RPMI8226 (cell line): ENCODE results near the gene S100A1.
"Not testable (repeated sequence)": the region's sequence is repeated elsewhere in the genome, so short reads cannot be mapped to it uniquely, and the experiment has no call there.

Experiments used
- DNase-seq: peaks from one replicate; pipeline ENCODE4 v3.0.0-alpha.2; 2015

S100A1 gene

GRCh38 chr1:153658400-153659174, 30.4 kb downstream of the S100A1 start, which contains the start of gene SNAPIN:
Gene SNAPIN, plus strand, starts transcription at chr1:153658703. Its CDS starts 41 bp downstream, at chr1:153658744.
- DNase-seq, result peak; percentile 97

GRCh38 chr1:153659175-153659534, 30.9 kb downstream of the S100A1 start:
- no peak for DNase-seq

GRCh38 chr1:153659656-153660055, 31.4 kb downstream of the S100A1 start:
- DNase-seq, result no peak

- DNase-seq, result no peak
Observed at GRCh38 chr1:153661111-153661708, 33.0 kb downstream of the S100A1 start.

DNA sequence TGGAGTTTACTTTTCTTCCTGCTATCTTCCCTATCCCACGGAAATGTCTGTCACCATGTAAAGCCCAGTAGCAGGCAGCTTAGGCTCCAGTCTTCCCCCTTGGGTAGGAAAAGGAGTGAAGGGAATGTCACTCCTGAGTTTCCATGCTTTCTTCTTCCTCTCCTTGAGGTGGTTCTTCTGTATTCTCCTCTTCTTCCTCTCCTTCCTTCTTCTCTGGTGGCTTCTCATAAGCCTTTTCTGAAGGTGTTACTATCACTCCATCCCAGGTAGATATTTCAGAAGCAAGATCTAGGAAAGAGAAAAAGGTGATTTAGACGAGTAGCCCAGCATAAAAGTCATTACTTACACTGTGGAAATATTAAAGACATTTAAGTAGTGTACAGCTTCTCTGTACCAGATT, 34.0 kb downstream of the S100A1 start:
- no peak for DNase-seq

DNA sequence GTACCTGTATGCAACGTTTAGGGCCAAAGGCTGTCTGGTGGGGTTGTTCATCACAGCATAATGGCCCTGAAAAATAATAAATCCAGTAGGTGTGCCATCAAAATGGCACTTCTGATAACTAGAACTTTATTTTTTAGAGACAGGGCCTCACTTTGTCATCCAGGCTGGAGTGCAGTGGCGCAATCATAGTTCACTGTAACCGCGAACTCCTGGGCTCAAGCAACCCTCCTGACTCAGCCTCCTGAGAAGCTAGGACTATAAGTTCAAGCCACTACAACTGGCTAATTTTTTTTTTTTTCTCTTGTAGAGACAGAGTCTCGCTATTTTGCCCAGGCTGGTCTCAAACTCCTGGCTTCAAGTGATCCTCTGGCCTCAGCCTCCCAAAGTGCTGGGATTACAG, 35.0 kb downstream of the S100A1 start:
- DNase-seq, result no peak

- no peak for DNase-seq
Observed at GRCh38 chr1:153667439-153667838, 39.2 kb downstream of the S100A1 start.

DNA sequence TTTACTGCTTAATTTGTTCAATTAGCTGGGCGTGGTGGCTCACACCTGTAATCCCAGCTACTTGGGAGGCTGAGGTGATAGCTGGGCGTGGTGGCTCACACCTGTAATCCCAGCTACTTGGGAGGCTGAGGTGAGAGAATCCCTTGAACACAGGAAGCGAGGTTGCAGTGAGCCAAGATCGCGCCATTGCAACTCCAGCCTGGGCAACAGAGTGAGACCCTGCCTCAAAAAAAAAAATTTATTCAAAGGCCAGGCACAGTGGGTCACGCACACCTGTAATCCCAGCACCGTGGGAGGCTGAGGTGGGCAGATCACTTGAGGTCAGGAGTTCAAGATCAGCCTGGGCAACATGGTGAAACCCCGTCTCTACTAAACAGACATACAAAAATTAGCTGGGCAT, 40.4 kb downstream of the S100A1 start:
- DNase-seq, result not testable (repeated sequence)

DNA sequence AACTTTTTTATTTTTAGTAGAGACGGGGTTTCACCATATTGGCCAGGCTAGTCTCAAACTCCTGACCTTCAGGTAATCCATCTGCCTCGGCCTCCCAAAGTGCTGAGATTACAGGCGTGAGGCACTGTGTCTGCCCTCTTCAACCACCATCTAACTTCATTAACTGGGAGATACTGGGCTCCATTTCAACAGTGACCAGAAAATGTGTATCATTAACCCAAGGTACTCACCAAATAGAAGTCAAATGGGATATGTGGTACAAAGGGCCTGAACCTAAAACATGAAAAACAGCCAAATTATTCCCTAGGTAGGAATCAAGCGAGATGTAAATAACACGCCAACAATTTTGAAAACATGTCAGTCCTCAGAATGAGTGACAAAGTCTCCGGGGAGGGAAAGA, 41.4 kb downstream of the S100A1 start:
- no peak for DNase-seq

- DNase-seq, result no peak
Observed at GRCh38 chr1:153670257-153670858, 42.1 kb downstream of the S100A1 start.

- peak; percentile 99 for DNase-seq
Observed at GRCh38 chr1:153670859-153671627, 42.8 kb downstream of the S100A1 start, which contains the start of gene ILF2. Gene ILF2, minus strand, starts transcription at chr1:153670993. Its CDS starts 71 bp downstream, at chr1:153670922.

- peak; percentile 60 for DNase-seq
Observed at GRCh38 chr1:153671628-153672353, 43.6 kb downstream of the S100A1 start.

GRCh38 chr1:153673511-153673910, 45.3 kb downstream of the S100A1 start:
- no peak for DNase-seq

- peak; percentile 65 for DNase-seq
Observed at GRCh38 chr1:153677718-153678518, 49.7 kb downstream of the S100A1 start.

DNA sequence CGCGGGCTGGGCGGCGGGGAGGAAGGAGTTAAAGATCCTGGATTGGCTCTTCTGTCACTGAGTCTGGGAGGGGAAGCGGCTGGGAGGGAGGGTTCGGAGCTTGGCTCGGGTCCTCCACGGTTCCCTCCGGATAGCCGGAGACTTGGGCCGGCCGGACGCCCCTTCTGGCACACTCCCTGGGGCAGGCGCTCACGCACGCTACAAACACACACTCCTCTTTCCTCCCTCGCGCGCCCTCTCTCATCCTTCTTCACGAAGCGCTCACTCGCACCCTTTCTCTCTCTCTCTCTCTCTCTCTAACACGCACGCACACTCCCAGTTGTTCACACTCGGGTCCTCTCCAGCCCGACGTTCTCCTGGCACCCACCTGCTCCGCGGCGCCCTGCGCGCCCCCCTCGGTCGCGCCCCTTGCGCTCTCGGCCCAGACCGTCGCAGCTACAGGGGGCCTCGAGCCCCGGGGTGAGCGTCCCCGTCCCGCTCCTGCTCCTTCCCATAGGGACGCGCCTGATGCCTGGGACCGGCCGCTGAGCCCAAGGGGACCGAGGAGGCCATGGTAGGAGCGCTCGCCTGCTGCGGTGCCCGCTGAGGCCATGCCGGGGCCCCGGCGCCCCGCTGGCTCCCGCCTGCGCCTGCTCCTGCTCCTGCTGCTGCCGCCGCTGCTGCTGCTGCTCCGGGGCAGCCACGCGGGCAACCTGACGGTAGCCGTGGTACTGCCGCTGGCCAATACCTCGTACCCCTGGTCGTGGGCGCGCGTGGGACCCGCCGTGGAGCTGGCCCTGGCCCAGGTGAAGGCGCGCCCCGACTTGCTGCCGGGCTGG, 50.5 kb downstream of the S100A1 start, which contains the start of gene NPR1:
Gene NPR1, plus strand, starts transcription at position 170 of the 818 bp plus-strand sequence. Its CDS starts 421 bp downstream, at position 591.
- DNase-seq, result peak; percentile 55

DNA sequence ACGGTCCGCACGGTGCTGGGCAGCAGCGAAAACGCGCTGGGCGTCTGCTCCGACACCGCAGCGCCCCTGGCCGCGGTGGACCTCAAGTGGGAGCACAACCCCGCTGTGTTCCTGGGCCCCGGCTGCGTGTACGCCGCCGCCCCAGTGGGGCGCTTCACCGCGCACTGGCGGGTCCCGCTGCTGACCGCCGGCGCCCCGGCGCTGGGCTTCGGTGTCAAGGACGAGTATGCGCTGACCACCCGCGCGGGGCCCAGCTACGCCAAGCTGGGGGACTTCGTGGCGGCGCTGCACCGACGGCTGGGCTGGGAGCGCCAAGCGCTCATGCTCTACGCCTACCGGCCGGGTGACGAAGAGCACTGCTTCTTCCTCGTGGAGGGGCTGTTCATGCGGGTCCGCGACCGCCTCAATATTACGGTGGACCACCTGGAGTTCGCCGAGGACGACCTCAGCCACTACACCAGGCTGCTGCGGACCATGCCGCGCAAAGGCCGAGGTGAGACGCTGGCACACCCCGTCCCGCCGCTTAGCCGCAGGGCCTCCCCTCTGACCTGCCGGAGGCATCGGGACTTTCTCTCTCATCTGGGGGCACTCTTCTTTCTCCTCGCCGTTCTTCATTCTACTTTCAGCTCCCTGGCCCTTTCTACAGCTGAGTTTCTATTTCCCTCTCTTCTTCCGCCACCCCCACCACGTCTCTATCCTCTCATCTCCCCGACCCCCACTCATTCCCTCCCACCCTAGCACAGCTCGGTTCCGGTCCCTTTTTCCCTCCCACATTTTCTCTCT, 51.3 kb downstream of the S100A1 start:
- DNase-seq, result peak; percentile 44

DNA sequence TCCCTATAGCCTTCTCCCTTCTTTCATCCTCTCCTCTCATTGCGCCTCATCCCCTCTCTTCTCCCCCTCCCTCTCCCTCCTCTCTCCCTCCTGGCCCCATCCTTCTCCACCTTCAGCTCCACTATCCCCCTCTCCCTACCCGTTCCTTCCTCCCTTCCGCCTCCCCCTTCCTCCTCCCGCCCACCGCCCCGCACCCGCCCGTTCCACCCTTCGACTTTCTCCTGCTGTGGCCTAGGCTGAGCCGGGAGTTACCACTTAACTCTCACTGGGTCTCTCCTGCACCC, 51.8 kb downstream of the S100A1 start:
- DNase-seq, result no peak
